ENCODE data around the gene PPP1R1C.
A peak's percentile ranks its signal among the peaks of the same experiment; 100 is the strongest.

- TF ChIP-seq CTCF (IDR thresholded peaks at IDR 0.05) (peak; percentile 47 to 64 (median 54)), POLR2A (IDR thresholded peaks at IDR 0.05) (no peak)
Observed at GRCh38 chr2:182077448-182078142, 91.9 kb downstream of the PPP1R1C start.

Measured in uterus (tissue), 2 donors.